Esophagus muscularis mucosa (tissue), 4 donors: ENCODE data around the gene CCNJL. TPM values are rescaled to one million over a fixed set of nuclear protein-coding genes. Genes with fewer than 3 reads are reported as not detected.

Experiments
- DNase-seq: peaks from one replicate; pipeline ENCODE4 v3.0.0-alpha.2; 2017; ENCODE audit errors: extremely low spot score
- H3K27ac ChIP-seq, 4 donors: fragments of 200-600 bp; sonication (generic); replicated peaks in 1 of 4; 1 replicate in 3 of 4; 2 replicates in 1 of 4; pipeline ENCODE4 v1.5.1; 2016 to 2019; ENCODE audit warnings: mild to moderate bottlenecking in 1 of 4
- H3K27me3 ChIP-seq, 4 donors: fragments of 200-600 bp; sonication (generic); one replicate each; pipeline versions ENCODE4 v1.5.1 to v1.6.0; 2016 to 2019
- H3K36me3 ChIP-seq, 4 donors: fragments of 200-600 bp; sonication (generic); one replicate each; pipeline ENCODE4 v1.5.1; 2016 to 2019
- H3K4me1 ChIP-seq, 4 donors: fragments of 200-600 bp; sonication (generic); one replicate each; pipeline ENCODE4 v1.5.1; 2016 to 2019
- H3K4me3 ChIP-seq, 4 donors: fragments of 200-600 bp; sonication (generic); 1 replicate in 2 of 4; 2 replicates in 2 of 4; pipeline ENCODE4 v1.5.1; 2016 to 2019; ENCODE audit warnings: mild to moderate bottlenecking in 4 of 4, moderate library complexity in 1 of 4
- H3K9me3 ChIP-seq, 4 donors: fragments of 200-600 bp; sonication (generic); 1 replicate in 3 of 4; 2 replicates in 1 of 4; pipeline ENCODE4 v1.5.1; 2016 to 2019
- CTCF ChIP-seq, 3 experiments: fragments of 200-600 bp in 2 of 3; fragments of 450-650 bp in 1 of 3; sonication (generic) in 2 of 3; IDR thresholded peaks; one replicate each; pipeline ENCODE4 v1.5.1; 2017 to 2019; ENCODE audit warnings: antibody characterized with exemption in 3 of 3, mild to moderate bottlenecking in 2 of 3, moderate library complexity in 1 of 3
- EP300 ChIP-seq: sonication (generic); formaldehyde crosslinking; IDR thresholded peaks from one replicate; pipeline ENCODE4 v1.6.1; 2017; ENCODE audit warnings: antibody characterized with exemption
- POLR2A ChIP-seq: fragments of 450-650 bp; IDR thresholded peaks from one replicate; pipeline ENCODE4 v1.6.1; 2017; ENCODE audit warnings: antibody characterized with exemption, moderate library complexity, mild to moderate bottlenecking, low read depth
- POLR2AphosphoS5 ChIP-seq, 2 donors: sonication (generic); formaldehyde crosslinking; IDR thresholded peaks; one replicate each; pipeline ENCODE4 v1.6.1; 2017; ENCODE audit warnings: antibody characterized with exemption in 2 of 2
- WGBS: methylation state at CpG from one replicate; pipeline ENCODE4 v1.1.5; 2018; 5-methylcytosine and 5-hydroxymethylcytosine counted together
- intact Hi-C: fragments of 100-400 bp; cut with DNase I; formaldehyde crosslinking; loops from one replicate; pipeline ENCODE4 v1.15.1; 2023
- total RNA-seq, 4 donors: library from RNA; depleted of rRNA; stranded (reverse); fragments of >200 nt; gene quantifications; one replicate each; pipeline versions ENCODE4 v1.1.0 to v1.2.1, GENCODE V29; 2016

The CCNJL gene
- total RNA-seq, 4 donors from 2014 or later, result 0.83 to 2.5 (median 1.3) TPM

GRCh38 chr5:160260881-160261815 is 51.2 kb downstream of the CCNJL start:
- WGBS, result 64% methylated on average over 17 of the region's 22 CpGs
- no peak overlapping the region for H3K27ac ChIP-seq
- peaks cover 0 to 16% (median 5%) of the 10 kb centered on the region in 4 donors for H3K4me1 ChIP-seq
- intact Hi-C loops, result no loop called here
- H3K4me3 ChIP-seq, result no peak overlapping the region
- DNase-seq, result no peak
- H3K27me3 ChIP-seq, result no peaks in the 10 kb centered on the region
- no peaks in the 10 kb centered on the region for H3K9me3 ChIP-seq
- no peaks in the 10 kb centered on the region for H3K36me3 ChIP-seq
- TF ChIP-seq POLR2AphosphoS5 (IDR thresholded peaks at IDR 0.05) (no peak), POLR2A (no peak), EP300 (no peak), CTCF (IDR thresholded peaks at IDR 0.05) (no peak)

GRCh38 chr5:160260006-160260775 is 52.2 kb downstream of the CCNJL start:
- intact Hi-C loops, result no loop called here
- no peak for DNase-seq
- TF ChIP-seq EP300, result no peak
- no peak for TF ChIP-seq CTCF (IDR thresholded peaks at IDR 0.05)
- TF ChIP-seq POLR2A, result no peak
- TF ChIP-seq POLR2AphosphoS5 (IDR thresholded peaks at IDR 0.05), result no peak
- H3K27ac ChIP-seq, result no peak overlapping the region
- no peak overlapping the region for H3K4me3 ChIP-seq
- peaks cover 0 to 16% (median 5%) of the 10 kb centered on the region in 4 donors for H3K4me1 ChIP-seq
- H3K27me3 ChIP-seq, result no peaks in the 10 kb centered on the region
- H3K36me3 ChIP-seq, result peaks cover 0 to 3% (median 0%) of the 10 kb centered on the region in 4 donors
- WGBS, result 93% methylated on average over 14 of the region's 14 CpGs
- H3K9me3 ChIP-seq, result no peaks in the 10 kb centered on the region

GRCh38 chr5:160259341-160259740 is 53.0 kb downstream of the CCNJL start:
- Histone ChIP-seq H3K9me3 (no peaks in the 10 kb centered on the region), H3K4me1 (peaks cover 0 to 16% (median 5%) of the 10 kb centered on the region in 4 donors), H3K4me3 (no peak overlapping the region), H3K36me3 (peaks cover 0 to 11% (median 0%) of the 10 kb centered on the region in 4 donors), H3K27ac (no peak overlapping the region), H3K27me3 (no peaks in the 10 kb centered on the region)
- intact Hi-C loops, result no loop called here
- no peak for TF ChIP-seq POLR2A
- TF ChIP-seq POLR2AphosphoS5 (IDR thresholded peaks at IDR 0.05), result no peak
- no peak for TF ChIP-seq EP300
- no peak for TF ChIP-seq CTCF (IDR thresholded peaks at IDR 0.05)
- WGBS, result 81% methylated on average over 5 of the region's 7 CpGs
- DNase-seq, result no peak

GRCh38 chr5:160254706-160255105 is 57.7 kb downstream of the CCNJL start:
- Histone ChIP-seq H3K9me3 (no peaks in the 10 kb centered on the region), H3K27me3 (no peaks in the 10 kb centered on the region), H3K36me3 (peaks cover 0 to 37% (median 14%) of the 10 kb centered on the region in 4 donors), H3K4me3 (no peak overlapping the region), H3K4me1 (no peaks in the 10 kb centered on the region), H3K27ac (no peak overlapping the region)
- no peak for TF ChIP-seq EP300
- no peak for TF ChIP-seq CTCF (IDR thresholded peaks at IDR 0.05)
- TF ChIP-seq POLR2A, result no peak
- no peak for TF ChIP-seq POLR2AphosphoS5 (IDR thresholded peaks at IDR 0.05)
- intact Hi-C loops, result no loop called here
- no peak for DNase-seq
- 93% methylated on average over 6 of the region's 6 CpGs for WGBS
